OCI-M2 (cell line): Measurements from ENCODE around the gene SLC8A1.

Experiments used
- DNase-seq: peaks from one replicate; lab custom pipeline; 2025; ENCODE audit not compliant: unreplicated experiment; lab: John Stamatoyannopoulos, UW

Gene SLC8A1

DNA sequence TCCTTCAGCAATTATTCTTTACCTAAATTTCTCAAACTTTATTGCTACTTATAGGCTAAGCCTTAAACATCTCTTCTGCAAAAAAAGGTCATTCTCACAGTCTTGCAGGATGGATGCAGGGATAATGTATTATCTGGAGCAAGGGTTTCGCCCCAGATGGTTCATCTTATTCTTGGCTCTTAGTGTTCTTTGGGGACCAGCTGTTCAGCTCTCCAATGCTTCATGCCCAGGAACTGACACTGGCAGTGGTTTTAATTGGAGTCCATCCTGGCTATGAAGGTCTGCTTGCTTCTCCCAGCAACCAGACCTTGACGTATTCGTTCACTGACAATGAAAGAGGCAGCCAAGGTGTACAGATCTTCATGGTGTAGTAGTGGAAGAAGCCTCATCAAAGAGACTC, 331.9 kb downstream of the SLC8A1 start:
- DNase-seq = no peak

GRCh38 chr2:40118622-40119021, 333.3 kb downstream of the SLC8A1 start:
- no peak for DNase-seq

DNA sequence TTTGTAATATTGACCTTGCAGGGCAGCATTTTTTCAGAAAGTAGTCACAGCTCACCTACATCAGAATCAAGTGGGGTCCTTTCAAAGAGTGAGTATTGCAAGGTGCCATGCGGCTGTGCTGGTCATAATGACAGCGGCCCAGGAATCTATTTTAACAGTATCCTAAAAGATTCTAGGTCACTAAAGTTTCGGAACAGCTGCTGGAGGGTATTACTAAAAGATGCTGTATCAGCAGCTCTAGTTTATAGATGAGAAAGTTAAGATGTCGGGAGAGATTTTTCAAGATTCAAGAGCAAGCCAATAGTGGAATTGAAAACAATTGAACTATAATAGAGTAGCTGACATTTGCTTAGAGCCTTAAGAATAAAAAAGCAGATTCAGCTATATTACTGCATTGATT, 336.0 kb downstream of the SLC8A1 start:
- no peak for DNase-seq

DNA sequence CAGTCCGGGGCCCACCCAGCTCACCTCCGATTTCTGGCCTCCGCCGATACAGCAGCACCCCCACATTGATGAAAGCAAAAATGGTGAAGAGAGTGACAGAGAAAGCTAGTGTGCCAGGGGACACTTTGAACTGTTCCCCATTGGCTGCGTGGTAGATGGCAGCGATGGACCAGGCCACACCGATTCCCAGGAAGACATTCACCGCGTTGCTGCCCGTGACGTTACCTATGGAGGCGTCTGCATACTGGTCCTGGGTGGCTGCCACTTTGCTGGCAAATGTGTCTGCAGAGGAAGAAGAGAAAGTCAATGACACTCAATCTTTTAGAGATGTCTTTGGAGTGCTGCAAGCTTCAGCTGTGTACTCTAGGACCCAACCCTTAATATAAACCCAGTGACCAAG, 336.5 kb downstream of the SLC8A1 start:
- no peak for DNase-seq

- no peak for DNase-seq
Observed at GRCh38 chr2:40113997-40114396, 337.9 kb downstream of the SLC8A1 start.

GRCh38 chr2:40113272-40113968, 338.5 kb downstream of the SLC8A1 start:
- no peak for DNase-seq

- no peak for DNase-seq
Observed at GRCh38 chr2:40109381-40109780, 342.5 kb downstream of the SLC8A1 start.

DNA sequence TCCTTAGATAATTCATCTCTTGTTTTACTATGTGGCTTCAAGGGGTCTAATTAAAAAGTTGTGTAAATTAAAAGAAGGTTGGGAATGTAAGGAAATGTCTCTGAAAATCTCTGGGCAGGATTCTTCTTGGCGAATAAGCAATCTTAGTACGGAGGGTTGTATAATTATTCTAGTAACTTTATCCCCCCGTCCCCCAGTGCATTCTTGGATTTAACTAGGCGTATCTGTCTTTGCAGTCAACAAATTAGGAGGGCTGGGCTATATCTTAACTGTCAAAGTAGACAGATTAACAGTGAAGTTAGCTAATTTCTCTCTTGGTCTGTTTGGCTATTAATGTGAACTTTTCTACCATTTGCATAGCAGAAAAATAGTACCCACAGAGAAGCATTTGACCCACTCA, 343.0 kb downstream of the SLC8A1 start:
- no peak for DNase-seq

DNA sequence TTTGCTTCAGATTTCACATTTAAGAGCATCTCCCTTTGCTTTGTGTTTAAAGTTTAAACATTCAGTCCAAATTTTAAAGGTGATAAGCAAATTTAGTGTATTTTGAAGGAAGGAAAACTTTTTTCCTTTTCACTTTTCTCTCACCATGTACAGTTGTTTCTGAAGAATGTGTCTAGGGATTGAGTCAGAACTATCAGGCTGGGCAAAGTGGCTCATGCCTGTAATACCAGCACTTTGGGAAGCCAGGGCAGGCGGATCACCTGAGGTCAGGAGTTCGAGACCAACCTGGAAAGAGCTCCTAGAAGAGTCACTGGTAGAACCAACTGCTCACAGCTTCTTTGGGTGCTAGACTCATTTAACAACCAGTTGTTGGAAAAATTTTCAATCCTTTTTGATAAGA, 345.8 kb downstream of the SLC8A1 start:
- no peak for DNase-seq

DNA sequence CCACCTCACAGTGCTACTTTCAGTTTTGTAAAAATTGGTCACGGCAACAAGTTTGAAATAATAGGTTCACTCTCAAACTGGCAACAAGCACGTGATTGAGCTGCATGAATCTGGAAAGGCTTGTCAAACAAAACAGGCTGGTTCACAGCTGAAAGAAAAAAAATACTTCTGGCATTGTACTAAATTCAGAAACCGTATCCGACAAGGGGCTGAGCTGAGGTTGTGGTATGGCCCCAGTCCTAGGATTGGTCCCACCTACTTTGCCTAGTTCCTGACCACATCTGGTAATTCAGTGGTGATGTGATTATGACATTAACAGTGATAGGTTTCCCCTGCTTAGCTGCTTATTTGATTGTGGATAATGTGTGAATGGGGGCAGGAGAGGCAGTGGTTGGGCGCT, 346.3 kb downstream of the SLC8A1 start:
- DNase-seq = no peak

GRCh38 chr2:40103590-40103989, 348.3 kb downstream of the SLC8A1 start:
- DNase-seq = no peak

DNA sequence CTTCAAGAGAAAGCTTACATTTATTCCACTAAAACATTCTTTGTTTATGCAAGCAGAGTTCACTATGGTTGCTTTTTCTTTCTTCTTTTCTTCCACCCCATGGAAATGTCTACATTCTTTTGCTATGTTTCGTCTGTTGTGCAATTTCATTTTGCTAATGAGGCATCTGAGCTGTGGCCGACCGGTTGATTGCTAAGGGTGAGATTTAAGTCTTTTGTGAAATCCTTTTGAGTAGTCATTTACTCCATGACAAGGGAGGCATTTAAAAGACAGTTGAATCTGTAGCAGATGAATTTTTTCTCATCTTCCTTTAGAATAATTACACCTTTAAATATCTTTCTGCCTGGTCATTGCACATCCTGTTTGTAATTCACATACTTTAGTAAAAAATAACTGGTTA, 348.7 kb downstream of the SLC8A1 start:
- DNase-seq = no peak

GRCh38 chr2:40102447-40102846, 349.4 kb downstream of the SLC8A1 start:
- DNase-seq = no peak

DNA sequence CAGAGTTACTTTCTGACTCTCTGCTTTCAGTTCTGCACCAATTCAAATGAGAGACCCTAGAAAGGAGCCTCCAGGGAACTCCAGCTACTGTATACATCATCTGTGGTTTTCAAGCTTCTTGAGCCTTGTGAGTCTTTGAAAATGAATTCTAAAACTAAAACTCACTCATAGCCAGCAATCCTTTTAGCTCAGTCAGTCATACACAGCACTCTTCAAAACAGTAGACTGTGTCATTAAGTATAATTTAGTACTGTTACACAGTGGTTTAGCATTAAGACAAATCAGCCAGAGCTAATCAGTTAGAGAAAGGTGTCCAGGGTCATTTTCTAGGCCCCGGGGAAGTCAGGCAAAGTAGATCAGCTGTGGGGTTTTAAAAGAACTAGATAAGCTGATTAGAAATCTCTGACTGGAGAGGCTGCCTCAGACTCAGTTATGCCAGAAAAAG, 350.7 kb downstream of the SLC8A1 start:
- DNase-seq = no peak

GRCh38 chr2:40100676-40101075, 351.2 kb downstream of the SLC8A1 start:
- no peak for DNase-seq

GRCh38 chr2:40098786-40099470, 353.0 kb downstream of the SLC8A1 start:
- DNase-seq = no peak

GRCh38 chr2:40097691-40098385, 354.1 kb downstream of the SLC8A1 start:
- no peak for DNase-seq

DNA sequence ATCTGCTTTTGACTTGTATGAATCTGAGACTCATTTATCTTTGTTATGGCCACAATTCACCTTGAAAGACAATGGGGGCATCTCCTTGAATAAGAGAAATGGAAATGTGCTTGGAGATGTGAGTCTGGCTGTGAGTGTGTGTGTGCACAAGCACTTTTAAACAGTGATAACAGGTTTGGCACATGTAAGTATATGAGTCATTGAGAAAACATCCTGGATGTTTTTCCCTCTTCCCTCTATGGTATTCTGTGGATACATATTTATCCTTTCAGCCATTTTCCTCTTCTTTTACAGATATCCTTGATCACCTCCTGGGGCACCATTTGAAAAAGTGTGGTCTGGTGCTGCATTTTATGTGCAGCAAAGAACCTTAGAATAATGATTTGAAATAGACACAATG, 355.5 kb downstream of the SLC8A1 start:
- DNase-seq = no peak

DNA sequence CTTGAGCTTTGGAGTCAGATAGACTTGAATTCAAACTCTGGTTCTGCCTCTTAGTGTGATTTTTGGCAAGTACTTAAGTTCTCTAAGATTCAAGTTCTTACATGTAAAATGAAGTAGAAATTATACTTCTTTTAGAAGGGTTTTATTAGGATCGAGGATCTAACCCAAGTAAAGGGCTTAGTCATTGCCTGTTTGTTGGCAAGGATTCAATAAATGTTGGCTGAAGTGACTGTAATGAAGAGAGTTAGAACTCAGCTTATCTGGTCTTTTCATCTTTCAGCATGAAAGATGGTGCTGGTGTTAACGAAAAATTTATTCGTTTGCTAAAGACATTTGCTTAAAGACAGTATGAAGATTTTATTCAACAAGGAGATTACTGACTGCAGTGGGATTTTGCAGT, 356.9 kb downstream of the SLC8A1 start:
- no peak for DNase-seq

- no peak for DNase-seq
Observed at GRCh38 chr2:40094451-40094850, 357.4 kb downstream of the SLC8A1 start.

GRCh38 chr2:40093021-40093675, 358.7 kb downstream of the SLC8A1 start:
- DNase-seq = no peak

- no peak for DNase-seq
Observed at GRCh38 chr2:40090044-40090443, 361.8 kb downstream of the SLC8A1 start.
